NB4 (cell line): Measurements from ENCODE around the gene STRA6.

Source experiments
- DNase-seq: peaks from one replicate; pipeline ENCODE4 v3.0.0; 2010; ENCODE audit warnings: low read depth
- H3K4me3 ChIP-seq: one replicate; pipeline ENCODE4 v1.5.1; 2011; ENCODE audit warnings: mild to moderate bottlenecking, low read depth, low read length, moderate library complexity
- CTCF ChIP-seq: IDR thresholded peaks from one replicate; pipeline ENCODE4 v1.5.1; 2012; ENCODE audit warnings: low read depth, low read length
- MAX ChIP-seq: IDR thresholded peaks from 2 replicates; pipeline ENCODE4 v1.6.1; 2011; ENCODE audit warnings: low read depth, low read length
- MYC ChIP-seq: IDR thresholded peaks from 2 replicates; pipeline ENCODE4 v1.6.1; 2011; ENCODE audit warnings: low read depth, low read length
- POLR2A ChIP-seq: IDR thresholded peaks from 2 replicates; pipeline ENCODE4 v1.6.1; 2011; ENCODE audit warnings: mild to moderate bottlenecking; ENCODE audit not compliant: insufficient read length; ENCODE audit errors: extremely low read depth

The STRA6 gene

GRCh38 chr15:74215958-74216357, 13.4 kb upstream of the STRA6 start:
- no peak for TF ChIP-seq POLR2A
- no peak for TF ChIP-seq MYC
- no peak for TF ChIP-seq MAX
- TF ChIP-seq CTCF = no peak
- no peak overlapping the region for H3K4me3 ChIP-seq
- no peak for DNase-seq

- H3K4me3 ChIP-seq = no peak overlapping the region
- DNase-seq = no peak
Observed at GRCh38 chr15:74214324-74215021, 11.9 kb upstream of the STRA6 start.

GRCh38 chr15:74213858-74214284, 11.3 kb upstream of the STRA6 start:
- TF ChIP-seq POLR2A (no peak), MYC (no peak), CTCF (no peak), MAX (no peak)
- no peak overlapping the region for H3K4me3 ChIP-seq
- no peak for DNase-seq

More at GRCh38 chr15:74214324-74215021, 11.9 kb upstream of the STRA6 start:
- TF ChIP-seq MAX (no peak), MYC (no peak), CTCF (no peak), POLR2A (no peak)

GRCh38 chr15:74212494-74212893, 9.9 kb upstream of the STRA6 start:
- TF ChIP-seq MYC (no peak), CTCF (no peak), POLR2A (no peak), MAX (no peak)
- DNase-seq = no peak
- H3K4me3 ChIP-seq = no peak overlapping the region

- H3K4me3 ChIP-seq = no peak overlapping the region
- DNase-seq = no peak
- TF ChIP-seq MAX = no peak
- TF ChIP-seq MYC = no peak
- TF ChIP-seq CTCF = no peak
- TF ChIP-seq POLR2A = no peak
Observed at GRCh38 chr15:74211656-74212055, 9.1 kb upstream of the STRA6 start.
